Measurements from ENCODE around the gene CYSLTR2.
A peak's percentile ranks its signal among the peaks of the same experiment; 100 is the strongest.
"Not testable (repeated sequence)": the region's sequence is repeated elsewhere in the genome, so short reads cannot be mapped to it uniquely, and the experiment has no call there.

CYSLTR2 gene

DNA sequence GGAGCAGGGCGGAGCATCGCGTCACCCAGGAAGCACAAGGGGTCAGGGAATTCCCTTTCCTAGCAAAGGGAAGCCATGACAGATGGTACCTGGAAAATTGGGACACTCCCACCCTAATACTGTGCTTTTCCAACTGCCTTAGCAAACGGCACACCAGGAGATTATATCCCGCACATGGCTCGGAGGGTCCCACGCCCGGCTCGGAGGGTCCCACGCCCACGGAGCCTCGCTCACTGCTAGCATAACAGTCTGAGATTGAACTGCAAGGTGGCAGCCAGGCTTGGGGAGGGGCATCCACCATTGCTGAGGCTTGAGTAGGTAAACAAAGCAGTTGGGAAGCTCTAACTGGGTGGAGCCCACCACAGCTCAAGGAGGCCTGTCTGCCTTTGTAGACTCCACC lies 42.9 kb downstream of the CYSLTR2 start:
- not testable (repeated sequence) for DNase-seq

DNA sequence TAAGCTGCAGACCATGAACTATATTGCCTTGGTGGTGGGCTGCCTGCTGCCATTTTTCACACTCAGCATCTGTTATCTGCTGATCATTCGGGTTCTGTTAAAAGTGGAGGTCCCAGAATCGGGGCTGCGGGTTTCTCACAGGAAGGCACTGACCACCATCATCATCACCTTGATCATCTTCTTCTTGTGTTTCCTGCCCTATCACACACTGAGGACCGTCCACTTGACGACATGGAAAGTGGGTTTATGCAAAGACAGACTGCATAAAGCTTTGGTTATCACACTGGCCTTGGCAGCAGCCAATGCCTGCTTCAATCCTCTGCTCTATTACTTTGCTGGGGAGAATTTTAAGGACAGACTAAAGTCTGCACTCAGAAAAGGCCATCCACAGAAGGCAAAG lies 53.7 kb downstream of the CYSLTR2 start:
- DNase-seq, result no peak

DNA sequence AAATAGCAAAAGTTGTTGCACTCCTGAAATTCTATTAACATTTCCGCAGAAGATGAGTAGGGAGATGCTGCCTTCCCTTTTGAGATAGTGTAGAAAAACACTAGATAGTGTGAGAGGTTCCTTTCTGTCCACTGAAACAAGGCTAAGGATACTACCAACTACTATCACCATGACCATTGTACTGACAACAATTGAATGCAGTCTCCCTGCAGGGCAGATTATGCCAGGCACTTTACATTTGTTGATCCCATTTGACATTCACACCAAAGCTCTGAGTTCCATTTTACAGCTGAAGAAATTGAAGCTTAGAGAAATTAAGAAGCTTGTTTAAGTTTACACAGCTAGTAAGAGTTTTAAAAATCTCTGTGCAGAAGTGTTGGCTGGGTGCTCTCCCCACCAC lies 55.0 kb downstream of the CYSLTR2 start:
- no peak for DNase-seq

DNA sequence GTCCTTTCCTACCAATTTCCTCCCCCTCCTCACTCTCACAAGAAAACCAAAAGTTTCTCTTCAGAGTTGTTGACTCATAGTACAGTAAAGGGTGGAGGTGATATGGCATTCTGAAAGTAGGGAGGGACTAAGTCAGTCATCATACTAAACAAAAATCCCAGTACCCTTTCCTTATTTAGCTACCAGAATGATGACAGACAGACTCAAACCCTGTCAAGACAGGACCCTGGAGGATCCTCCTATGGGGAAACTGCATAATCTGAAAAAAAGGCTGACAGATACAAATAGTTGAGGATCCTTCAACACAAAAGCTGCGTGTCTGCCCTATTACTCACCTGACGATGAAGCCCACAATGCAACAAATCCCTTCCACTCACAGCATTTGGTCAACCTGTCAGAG lies 55.5 kb downstream of the CYSLTR2 start:
- no peak for DNase-seq

DNA sequence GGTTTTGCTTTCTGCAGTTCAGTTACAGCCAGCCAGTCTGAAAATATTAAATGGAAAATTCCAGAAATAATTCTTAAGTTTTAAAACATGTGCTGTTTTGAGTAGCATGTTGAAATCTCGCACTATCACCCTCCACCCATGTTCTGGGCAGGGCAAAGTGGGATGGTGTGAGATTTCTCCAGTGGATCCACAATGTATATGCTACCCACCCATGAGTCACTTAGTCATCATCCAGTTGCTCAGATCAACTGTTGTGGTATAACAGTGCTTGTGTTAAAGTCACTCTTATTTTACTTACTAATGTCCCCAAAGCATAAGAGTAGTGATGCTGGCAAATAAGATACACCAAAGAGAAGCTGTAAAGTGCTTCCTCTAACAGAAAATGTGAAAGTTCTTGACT lies 56.4 kb downstream of the CYSLTR2 start:
- no peak for DNase-seq

DNA sequence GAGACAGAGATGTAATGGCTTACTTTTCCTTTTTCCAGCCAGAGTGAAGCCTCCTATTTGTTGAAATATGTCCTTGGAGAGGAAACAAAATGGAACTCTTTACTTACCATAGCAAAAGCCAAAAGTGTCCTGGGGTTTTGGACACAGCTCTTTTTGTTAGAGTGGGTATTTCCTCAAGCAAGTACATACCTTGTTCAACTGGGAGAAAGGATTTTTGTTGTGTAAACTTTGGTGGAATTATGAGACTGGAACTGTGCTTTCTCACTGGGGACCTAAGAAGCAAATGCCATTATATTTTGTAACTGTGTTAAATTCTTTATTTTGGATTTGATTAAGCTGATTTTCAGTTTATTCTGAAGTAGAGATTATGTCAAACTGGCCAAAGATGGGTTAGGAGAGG lies 58.4 kb downstream of the CYSLTR2 start:
- no peak for DNase-seq

DNA sequence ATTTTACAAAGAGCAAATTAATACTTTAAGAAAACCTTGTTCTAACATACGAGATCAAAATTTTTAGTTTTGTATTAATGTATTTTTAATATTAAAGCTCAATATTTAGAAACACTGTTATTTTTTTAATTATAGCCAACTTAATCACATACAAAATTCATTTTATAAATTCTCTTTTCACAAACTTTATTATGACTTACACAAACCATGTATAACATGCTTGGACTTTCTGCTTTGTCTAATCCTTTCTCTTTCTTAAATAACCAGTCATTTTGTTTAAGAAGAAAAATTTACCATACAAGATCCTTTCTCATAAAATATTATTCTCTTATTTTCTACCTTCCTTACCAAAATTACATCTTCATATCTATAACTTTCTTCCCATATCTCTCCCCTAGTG lies 62.2 kb downstream of the CYSLTR2 start:
- DNase-seq, result no peak

DNA sequence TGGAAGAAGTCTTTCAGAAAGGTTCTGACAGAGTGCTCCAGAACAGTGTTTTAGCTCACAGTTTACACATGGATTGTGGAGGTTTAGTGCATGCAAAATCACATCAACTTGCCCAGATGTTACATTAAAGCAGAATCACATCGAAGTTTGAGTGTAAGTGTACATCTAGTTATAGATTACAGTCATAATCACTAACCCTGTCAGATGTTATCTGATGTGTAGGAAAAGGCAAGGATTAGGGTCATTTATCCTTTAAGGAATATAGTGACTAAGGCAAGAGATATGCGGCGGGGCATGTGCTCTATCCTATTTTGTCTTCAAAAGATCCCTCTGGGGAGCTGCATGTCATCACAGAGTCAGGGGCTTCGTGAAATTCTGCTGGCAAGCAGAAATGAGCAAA lies 66.9 kb downstream of the CYSLTR2 start:
- no peak for DNase-seq

DNA sequence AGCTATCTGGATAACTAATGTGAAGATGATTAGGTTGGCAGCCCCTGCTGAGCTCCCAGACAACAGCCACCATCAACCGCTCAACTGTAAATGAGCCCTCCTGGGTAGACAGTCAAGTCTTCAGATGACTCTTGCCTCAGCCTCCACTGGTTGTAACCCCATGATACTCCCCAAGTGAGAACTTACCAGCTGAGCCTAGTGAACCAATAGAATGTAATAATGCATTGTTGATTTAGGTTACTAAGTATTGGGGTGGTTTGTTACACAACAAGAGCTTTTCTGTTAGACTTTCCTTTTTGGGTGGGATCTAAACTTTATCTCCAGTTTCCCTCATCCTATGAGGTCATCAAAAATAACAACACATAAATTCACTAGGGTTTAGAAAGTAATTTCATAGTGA lies 69.4 kb downstream of the CYSLTR2 start:
- no peak for DNase-seq

DNA sequence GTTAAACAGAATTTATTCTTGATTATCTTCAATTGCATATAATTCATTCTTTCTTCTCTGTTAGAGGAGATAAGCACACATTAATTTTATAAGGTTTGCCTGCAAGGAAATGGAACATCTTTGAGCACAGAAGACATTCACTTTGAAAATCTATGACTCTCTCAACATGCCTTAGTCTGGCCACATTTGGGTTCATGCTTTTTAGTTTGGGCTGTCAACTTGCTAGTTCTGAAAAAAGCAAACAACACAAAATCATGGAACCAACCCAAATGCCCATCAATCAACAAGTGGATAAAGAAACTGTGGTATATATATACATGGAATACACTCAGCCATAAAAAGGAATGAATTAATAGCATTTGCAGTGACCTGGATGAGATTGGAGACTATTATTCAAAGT lies 71.5 kb downstream of the CYSLTR2 start:
- no peak for DNase-seq

DNA sequence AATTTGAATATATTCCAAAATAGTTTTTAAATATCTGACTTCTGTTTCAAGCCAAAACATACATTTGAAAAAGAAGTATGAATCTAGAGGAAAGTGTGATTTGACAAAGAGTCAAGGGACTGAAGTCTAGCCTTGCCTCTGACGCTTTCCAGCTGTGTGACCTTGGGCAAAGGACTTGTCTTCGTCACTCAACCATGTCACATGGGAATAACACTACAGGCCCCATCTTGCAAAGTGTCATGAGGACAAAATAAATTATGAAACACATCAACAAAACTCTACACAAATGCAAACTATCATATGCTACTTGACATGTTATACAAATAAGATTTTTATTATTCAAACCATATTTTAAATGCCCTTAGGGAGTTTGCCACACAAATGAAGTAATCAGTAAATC lies 73.0 kb downstream of the CYSLTR2 start:
- DNase-seq, result no peak

DNA sequence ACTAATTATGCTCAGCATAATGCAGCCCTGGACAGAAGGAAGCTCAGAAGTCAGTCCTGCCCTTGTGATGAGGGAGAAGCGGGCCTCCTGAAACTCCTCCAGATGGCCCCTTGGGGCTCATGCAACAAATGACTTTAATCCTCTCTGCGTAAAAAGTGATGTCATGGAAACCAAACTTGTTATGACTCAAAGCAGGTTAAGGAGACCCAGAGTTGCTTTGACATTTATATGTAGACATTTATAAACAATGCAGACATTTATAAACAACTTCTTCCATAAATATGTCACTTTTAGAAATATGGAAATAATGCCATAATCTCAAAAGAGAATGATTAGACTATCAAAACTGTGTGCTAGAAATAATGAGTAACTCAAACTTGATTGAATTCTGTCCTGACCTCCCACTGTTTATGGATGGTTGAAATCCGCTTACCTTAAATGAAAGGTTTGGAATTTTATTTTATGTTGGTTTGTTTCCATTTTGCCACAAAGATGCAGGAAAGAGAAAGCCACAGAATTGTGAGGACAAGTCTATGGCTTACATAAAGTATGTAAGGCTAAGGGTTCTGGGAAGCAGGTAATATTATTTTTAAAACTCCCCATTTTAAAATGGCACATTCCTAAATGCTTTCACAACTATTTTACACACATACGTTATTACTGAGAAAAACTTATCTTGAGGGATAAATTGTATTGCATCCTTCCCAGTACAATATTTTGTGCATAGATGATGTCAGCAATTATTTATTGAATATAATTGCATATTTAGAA lies 73.7 kb downstream of the CYSLTR2 start:
- DNase-seq, result no peak

DNA sequence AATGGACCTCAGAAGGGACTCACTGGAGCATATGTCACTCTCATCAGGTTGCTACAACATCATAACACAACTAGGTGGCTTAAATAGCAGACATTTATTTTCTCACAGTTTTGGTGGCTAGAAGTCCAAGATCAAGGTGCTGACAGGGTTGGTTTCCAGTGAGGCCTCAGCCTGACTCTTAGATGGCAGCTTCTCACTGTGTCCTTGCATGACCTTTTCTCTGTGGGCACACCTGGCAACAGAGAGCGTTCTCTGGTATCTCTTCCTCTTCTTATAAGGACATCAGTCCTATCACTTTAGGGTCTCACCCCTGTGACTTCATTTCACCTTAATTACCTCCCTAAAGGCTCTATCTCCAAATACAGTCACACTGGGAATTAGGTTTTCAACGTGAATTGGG lies 74.5 kb downstream of the CYSLTR2 start:
- no peak for DNase-seq

DNA sequence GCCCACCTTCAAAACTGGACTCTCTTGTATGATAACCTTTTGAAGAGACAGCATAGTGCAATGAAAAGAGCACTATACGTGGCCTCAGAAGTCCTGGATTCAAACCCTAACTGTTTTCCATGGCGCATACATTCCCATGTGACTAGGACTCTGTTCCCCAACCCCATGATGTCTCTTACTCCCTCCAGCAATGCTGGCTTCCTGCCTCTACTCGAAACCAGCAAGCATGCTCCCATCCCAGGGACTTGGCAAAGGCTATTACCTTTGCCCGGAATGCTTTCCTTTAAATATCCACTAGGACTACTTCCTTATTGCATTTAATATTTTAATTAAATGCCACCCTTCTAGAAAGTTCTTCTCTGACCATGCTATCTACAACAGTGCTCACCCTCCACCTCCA lies 75.1 kb downstream of the CYSLTR2 start:
- DNase-seq, result no peak

DNA sequence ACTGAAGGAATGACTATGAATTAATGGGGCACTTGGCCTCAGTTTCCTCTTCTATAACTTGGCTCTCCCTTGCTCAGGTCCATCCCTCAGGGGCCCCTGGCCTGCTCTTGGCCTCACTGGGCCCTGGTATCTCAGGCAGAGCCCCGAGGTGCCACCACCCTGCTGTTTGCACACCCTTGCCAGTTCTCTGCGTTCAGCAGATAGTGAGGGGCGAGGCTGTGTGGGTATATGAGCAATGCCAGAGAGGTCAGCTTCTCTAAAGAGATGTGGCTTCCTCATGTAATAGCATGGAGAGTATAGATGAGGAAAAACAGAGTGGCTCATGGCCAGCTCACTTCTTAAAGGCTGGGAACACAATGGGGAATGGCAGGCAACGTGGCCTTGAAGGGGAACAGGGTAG lies 76.1 kb downstream of the CYSLTR2 start:
- no peak for DNase-seq

DNA sequence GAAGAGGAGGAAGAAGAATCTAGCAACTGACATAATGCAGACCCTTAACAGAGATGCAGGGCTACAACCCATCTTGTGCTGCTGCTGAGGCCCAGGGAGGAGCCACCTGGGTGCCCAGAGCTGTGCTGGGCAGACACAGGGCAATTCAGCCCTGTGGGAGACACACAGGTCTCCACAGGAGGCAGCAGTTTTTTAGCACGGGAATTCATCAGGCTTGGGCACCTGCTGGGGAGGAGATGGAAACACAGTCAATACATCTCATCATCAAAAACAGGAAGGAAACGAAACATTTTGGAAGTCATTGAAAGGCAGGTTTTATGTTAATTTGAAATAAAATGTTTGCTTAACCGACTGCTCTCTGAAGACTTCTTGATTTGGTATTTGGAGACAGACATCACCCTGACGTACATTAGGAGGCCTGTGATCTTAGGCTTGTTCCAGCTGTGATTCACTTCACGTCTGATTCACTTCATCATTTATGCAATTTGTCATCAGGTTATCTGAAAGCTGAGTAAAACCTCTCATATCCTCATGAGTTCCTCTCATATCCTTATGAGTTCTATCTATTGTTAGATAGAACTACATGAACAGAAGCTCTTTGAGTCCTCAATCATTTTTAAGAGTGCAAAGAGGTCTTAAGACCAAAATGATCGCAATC lies 77.4 kb downstream of the CYSLTR2 start:
- DNase-seq, result no peak

DNA sequence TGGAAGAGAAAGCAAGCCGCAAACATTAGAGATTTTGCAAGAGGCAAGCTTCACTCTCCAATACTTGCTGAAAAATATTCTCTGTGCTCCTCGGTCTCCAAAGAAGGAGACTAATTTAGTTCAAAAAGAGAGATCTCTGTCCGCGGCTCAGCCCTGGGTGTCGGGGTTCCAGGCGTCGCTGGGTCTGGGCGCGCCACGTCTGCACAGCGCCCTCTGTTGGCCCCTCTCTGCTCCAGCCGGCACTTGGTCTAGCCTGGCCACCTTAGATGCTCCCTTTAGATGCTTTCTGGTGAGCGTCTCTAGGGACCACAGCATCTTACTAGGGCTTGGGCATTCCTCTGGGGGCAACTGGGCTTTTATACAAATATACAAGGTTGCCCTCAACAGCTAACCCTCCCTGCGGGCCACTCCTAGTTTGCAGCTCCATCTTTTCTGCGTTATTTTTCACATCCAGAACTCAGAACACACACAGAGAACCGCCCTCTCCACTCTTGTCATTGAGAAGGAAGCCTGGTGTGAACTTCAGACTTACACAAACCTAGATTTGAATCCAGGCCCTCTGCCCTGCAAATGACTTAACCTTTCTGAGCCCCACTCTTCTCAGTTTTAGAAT lies 78.3 kb downstream of the CYSLTR2 start:
- peak; percentile 57 for DNase-seq

DNA sequence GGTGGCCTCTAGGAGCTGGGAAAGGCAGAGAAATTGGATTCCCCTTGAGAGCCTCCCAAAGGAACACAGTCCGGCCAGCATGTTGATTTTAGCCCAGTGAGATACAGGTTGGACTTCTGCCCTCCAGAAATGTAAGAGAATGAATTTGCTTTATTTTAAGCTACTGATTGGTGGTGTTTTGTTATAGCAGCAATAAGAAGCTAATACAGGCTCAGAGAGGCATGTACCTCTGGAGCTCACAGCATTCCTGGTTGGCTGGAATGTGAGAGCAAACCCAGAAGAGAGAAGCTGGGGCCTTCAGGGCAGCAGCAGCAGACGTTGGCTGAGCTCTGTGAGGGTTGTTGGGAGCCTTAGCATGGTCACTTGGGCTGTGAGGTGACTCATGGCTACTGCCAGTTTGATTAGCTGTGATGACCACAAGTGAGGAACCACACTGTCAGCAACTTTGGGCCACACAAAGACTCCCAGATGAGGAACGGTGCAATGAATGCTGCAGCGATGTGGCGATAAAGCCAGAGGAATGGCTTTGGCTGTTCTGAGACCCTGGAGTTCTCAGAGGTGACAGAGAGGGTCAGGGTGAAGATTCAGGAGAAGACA lies 80.1 kb downstream of the CYSLTR2 start:
- DNase-seq, result no peak

DNA sequence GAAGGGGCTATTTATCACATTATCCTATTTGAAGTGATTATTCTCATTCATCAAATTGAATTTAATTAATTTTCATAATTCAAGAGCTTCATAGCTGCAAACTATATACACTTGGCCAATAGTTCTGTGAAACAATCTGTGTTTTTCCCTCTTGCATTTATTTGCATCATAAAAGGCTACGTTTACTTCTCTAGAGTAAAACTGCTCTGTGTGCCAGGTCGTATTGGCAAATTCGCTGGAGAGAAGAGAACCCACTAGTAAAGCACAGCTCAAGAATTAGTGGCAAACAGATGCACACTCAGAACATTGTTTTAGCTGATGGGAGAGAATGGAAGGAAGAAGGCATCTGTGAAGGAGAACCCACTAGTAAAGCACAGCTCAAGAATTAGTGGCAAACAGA lies 81.8 kb downstream of the CYSLTR2 start:
- DNase-seq, result no peak

DNA sequence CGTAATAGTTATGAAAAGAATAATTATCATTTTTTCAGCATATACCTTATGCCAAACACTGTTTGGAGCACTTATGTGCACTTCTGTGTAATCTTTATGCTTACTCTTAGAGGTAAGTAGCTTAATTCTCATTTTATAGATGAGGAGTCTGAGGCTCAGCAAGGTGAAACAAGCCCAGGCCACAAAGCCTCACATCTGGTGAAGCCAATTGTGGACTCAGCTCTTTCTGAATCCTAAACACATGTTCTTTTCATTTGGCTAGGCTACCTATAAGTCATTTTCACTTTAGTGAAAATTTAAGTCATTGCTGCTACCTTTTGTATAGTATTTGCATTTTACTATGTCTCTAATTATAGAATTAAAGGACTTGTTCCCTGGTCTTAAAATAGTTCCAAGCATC lies 84.0 kb downstream of the CYSLTR2 start:
- DNase-seq, result no peak

DNA sequence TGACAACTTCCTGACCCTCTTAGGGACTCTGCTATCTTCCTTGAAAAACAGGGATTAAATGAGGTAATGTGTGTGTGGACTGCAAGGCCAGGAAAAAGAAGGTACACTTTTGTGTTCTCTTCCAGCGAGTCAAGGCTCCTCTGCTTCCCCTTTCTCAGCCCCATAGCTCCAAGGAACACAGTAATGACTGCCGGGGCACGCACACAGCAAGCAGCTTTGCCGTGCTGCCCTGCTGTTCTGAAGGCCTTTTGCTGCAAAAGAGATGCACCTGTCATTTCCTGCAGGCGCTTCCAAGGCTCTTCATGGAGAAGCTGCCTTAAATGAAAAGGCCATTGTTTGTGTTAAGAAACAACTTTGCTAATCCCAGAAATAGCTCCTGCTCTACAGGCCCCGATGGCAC lies 84.6 kb downstream of the CYSLTR2 start:
- DNase-seq, result no peak

DNA sequence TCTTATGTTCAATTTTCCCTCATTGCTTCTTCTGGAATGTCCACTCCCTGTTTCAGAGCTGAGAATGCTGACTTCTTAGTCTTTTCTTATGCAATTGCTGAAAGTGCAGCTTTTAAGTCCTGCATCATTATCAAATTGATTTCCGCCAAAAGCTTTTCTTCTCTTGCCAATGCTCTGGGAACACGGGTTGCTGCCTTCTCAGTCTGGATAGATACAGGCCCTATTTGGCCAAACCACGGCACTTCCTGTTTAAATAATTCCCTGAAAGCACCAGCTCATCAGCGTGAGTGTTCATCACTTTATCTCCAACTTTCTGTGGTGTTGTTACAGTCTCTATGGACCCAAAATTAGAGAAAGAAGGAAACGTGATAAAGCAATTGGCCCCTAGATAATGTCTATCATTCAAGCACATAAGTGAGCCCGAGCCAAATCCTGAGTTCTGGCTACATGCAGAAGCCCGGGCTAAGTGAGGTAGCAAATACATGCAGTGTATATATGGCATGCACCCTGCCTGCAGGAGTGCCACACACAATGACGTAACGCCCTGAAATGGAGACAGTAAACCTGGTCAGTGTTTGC lies 85.7 kb downstream of the CYSLTR2 start:
- no peak for DNase-seq

DNA sequence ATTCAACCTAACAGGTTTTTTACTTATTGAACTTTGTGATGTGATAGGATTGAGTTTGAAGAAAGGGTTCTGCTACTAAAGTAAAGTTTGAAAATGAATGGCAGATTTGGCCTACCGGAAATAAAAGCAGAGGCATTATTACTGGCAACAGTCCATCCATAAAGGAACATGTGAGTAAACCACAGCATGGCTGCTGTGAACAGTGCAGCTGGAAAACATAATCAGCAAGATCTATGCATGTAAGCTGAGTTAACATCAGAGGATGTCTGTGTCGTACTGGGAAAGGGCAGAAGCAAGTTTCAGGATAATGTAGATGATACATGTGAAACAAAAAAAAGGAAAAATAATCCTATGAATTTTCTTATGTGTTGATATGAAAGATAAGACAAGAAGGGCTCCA lies 87.6 kb downstream of the CYSLTR2 start:
- DNase-seq, result no peak

DNA sequence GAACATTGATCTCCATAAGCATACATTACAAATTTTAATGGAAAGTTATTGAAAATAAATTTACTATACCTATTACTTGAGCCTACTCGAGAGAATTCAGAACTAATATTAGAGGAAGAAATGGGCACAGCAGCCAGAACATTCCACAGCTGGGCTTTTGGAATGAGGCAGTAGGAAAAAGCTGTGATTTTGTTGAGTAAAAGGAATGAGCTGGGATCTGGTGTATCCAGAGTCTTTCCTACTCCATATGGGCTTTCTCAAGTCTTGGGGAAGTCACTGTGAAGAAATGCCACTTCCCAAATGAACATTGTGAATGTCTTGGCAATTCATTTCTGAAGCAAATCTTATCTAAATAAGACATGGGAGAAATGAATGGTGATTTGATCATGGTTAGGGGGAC lies 93.1 kb downstream of the CYSLTR2 start:
- DNase-seq, result no peak

Measured in stimulated activated CD4-positive, alpha-beta T cell treated with anti-CD3 and anti-CD28 coated beads, Interleukin-1b, Interleukin-23, amount 100 ng/mL, for 48 hours (primary cell).